Colon (tissue), 2 donors: ENCODE data around the gene BLID.

Experiments
- FAIRE-seq: peaks from 2 replicates; lab custom pipeline; 2012; peaks lifted over from hg19 to GRCh38; lab: Jason Lieb, UNC
- donor health status: control.
- donor health status: control.

Gene BLID

DNA sequence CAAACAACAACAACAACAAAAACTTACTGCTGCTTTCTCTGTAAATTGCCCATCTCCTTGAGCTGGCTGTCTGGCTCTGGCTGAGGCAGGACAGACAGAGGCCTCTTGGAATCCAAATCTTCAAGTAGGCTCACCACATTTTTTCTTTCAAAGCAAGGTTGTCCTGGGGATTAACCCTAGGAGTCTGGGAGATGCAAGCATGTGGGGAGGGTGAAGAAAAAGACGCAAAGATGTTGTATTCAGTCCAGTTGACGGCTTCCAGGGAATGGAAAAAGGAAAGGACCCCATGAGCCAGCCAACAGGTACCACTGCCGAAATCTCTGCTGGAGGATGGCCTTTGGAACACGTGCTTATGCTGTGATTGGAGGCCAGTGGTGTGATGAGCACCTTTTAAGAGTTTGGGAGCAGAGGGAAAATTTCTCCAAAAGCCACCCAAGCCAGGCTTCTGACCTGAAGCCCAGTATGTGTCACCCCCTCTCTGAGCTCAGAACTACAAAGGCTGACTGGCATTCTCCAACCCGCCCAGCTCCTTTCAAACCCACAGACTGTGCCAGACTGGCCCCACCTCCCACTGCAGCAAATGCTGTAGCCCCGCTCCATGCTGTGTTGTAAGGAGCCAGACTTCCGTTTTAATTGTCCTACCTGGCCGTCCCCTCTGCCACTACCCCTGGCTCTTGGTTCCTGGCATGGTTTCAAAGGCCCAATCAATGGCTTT, 10.8 kb downstream of the BLID start:
- no peak for FAIRE-seq

DNA sequence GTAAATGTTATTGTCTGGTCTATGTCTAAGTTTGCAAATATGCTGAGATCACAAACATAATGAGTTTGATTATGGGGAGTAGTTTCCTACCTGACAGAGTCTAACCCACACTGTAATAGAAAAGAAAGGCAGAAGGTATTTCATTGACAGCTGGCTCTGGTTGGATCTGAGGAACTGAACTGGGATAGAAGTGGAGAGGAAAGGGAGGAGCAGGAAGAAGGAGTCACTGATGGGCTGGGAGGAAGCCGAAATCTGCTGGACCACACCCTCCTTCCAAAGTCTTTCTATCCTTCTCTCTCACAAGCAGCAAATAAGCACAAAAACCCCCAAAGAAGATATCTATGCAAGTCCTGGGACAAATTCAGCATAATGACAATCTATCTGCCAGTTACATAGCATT, 11.7 kb downstream of the BLID start:
- no peak for FAIRE-seq

DNA sequence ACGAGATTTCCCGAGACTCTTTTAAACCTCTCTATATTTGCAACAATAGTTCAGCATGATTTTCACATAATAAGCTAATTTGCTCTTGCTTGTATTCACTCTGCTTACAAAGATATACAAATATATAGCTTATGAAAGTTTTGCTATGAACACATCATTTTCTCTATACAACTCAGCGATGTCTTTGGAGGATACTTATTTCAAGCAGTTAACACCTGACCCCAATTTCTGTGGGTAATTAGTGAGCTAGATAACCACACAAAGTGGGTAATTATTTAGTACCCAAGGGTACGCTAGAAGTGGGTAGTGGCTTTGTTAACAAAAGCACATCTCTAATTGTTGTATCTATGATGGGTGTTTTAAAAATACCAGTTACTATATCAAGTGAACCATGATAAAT, 12.3 kb downstream of the BLID start:
- no peak for FAIRE-seq

- no peak for FAIRE-seq
Measured at GRCh38 chr11:122103321-122103720, 12.7 kb downstream of the BLID start.

DNA sequence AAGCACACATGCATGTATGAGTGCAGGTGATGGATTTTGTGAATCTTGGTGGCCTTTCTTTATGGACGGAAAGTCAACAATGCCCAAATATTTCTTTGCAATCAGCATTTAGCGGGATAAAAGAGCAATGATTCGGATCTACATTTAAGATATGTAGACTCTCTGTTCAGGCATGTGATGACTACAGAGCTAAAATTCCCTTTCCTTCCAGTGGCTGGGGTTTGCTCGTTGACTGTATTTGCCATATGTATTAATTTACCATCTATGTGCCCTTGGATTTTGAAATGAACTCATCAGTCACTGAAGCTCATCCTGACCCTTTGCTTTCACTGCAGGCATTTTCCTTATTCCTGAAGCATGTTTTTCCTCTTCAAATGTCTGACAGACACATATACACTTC, 13.6 kb downstream of the BLID start:
- FAIRE-seq, result no peak

- no peak for FAIRE-seq
Measured at GRCh38 chr11:122101625-122102291, 14.3 kb downstream of the BLID start.

DNA sequence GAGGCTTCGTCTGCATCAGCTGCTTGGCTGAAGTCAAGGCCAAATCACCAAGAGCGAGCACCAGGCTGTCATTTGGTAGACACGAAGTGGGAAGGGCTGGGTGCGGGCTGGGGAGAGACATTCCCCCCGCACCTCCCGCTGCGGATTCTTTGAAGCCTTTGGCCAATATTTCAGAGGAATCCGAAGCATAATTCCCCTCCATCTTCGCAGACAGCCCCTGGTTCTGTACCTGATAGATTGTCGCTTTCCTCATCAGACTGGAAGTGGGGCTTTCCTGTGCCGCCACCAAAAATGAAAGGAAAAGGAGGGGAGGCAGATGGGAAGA, 15.3 kb downstream of the BLID start:
- no peak for FAIRE-seq

DNA sequence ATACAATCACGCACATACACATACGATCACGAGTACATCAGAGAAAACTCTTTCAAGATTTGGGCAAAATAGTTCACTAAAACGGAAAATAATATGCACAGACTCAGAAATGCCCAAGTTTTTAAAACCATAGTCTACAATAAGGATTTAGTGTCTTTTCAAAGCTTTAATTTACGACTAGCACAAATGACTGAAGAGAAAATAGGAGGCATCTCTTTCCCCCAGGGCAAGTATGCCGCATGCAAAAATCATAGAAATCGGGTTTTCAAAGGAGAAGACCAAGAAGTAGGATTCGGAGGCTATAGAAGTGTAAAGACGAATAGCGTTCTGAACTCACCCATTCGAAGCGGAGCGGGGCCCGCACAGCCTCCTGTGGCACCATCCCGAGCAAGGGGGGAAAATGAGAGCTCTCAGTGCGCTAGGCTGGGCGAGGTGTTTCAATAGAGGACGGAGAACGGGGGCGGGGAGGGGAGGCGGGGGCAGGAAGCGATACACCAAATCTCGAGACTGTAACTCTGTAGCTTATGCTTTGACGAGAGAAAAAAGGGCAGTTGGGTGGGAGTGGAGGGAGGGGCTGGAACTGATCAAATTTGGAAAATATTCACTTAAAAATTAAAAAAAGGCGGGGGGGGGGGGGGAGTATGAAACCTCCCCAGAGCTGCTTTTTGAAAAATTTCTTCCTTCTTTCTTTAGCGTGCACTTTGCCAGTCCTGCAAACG, 15.8 kb downstream of the BLID start:
- FAIRE-seq, result no peak

DNA sequence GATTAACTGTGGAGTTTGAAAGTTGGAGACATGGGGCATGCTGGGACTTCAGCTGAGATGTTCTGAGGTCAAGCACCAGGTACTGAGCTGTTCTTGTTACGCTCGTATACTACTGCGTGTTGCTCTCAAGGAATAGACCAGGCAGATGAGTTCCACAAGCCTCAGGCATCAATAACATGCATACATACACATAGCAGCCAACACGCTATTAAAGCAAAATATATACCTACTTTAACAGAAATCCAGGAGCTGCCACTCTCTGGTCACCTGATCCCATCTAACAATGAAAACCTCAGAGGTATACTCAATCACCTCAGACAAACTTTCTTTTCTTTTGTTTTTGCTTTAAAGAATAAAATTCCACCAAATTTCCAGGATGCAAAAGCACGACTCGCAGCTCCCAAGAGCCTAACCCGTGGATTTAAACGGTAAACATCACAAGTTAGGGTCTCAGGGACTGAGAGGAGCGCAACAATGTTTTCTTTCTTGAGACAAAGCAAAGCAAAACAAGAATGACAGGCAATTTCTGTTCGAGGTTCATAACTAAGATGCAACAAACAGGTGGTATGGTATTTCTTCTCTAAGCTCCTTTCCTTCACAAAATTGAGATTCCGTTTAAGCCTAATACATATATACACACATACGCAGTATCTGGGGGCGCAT, 16.5 kb downstream of the BLID start:
- no peak for FAIRE-seq

GRCh38 chr11:122098261-122098980, 17.6 kb downstream of the BLID start:
- no peak for FAIRE-seq

DNA sequence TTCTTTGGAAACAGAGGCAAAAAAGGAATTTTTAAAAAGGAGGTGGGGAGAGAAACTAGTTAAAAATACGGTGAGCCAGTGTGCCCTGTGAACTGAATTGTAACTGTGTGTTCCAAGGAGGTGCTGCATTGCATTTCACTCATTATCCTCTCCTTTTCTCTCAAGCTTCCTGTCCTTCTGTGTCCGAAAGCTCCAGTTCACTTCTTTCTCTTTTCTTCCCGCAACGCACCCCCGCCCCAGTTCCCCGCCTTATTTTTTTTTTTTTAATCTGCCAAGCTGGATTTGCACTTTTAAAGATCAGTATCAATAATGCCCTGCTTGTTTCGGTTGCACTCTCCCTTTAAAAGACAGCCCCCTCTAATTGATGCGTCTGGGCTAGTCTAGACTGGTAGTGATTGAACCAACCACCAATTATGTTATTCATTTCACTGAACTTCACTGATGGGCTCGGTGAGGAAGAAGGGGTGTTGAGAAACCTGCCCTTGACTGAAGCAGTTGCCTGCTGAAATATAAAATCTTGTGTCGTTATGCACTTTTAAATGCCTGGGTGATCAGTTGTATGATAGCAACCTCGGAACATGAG, 18.5 kb downstream of the BLID start:
- no peak for FAIRE-seq

DNA sequence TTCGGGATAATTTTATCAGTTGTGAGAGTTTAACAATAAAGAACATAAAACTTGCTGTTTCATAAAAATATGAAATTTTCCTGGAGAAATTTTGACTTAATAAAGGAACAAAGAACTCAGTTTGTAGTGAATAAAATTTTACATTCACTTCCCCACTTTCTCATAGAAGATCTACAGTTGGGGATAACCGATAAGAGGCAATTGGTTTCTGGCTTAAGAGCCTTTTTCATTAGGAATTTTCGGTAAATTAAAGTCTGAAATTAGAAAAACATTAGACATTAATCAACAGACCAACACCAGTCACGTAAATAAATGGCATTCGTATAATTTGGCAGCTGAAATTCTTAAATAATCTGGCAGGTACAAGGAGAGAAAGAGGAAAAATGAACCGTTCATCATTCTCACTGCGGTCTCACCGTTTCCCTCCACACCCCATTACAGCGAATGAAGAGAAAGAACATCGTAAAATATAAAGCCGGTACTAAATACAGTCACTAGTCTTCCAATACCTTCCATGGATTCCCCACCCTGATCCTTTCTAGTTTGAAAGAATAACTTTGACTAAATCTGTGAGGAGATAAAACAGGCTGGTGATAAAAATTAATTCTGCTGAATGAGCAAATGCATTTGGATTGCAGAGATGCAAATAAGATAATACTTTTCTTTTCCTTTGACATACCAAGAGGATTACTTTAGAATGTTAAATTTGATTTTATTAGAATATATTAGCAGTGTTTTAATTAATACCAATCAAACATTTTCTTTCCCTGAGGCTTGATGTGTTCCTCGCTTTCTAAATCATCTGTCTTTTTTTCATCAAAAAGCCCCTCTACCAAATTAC, 19.5 kb downstream of the BLID start:
- FAIRE-seq, result no peak

DNA sequence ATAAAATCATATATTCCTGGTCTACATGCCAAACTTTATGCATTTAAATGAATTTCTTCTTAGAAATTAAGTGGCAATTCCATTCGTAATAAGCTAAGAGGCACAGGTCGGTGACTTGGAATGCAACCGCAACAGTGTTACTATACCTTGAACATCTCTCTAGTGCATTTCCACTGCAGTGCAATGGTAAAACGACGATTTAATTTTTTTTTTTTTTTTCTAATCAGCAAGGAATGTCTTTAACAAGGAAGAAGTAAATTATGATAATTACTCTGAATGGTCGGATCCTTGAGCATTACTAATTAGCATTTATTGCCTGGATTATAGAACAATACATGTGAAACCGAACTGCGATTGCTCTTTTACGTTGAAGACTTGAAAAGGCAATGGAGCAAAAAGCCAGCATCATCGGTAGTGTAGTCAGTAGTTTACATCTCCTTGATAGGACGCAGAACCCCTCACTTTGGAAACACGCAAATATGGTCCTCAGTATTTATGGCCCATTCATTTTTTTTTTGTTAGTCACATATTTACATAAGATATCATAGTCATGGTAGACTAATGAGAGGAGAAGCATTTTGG, 20.2 kb downstream of the BLID start:
- no peak for FAIRE-seq

GRCh38 chr11:122094836-122095235, 21.2 kb downstream of the BLID start:
- no peak for FAIRE-seq

- FAIRE-seq, result no peak
Measured at GRCh38 chr11:122093731-122094275, 22.2 kb downstream of the BLID start.

DNA sequence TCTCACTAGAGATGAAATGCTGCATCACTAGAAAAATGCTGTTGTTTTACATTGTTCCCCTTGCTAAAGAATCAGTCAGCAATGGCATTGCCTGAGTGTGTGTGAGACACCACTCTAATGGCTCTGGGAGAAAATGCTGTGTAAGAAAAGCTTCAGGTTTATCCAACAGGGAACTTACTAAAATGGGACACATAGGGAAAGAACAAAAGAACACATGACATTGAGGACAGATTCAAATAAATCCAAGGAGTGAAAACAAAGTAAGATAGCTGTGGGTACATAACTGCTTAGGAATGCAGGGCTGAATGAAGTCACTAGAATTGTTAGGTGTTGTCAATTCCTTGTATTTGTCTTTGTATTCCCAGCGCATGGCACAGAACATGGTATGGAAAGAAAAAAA, 24.2 kb downstream of the BLID start:
- no peak for FAIRE-seq

GRCh38 chr11:122089111-122089510, 26.9 kb downstream of the BLID start:
- no peak for FAIRE-seq

GRCh38 chr11:122085712-122086111, 30.3 kb downstream of the BLID start:
- FAIRE-seq, result no peak

DNA sequence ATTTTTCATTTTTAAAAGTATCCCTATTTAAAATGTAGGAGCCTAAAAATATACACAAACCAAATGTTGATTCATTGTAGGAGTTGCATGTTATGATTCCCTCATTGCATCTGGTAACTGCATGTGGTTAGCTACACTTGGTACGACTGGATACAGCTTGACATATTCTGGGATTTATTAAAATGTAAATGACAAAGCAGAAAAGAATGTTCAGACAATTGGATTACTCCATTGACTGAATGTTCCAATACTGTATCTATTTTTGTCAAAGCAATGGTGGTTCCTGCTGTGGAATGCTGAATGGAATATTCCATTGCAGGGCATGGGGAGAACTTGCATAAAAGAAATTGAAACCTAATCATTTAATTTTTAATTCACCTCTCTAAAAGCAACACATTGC, 30.8 kb downstream of the BLID start:
- FAIRE-seq, result no peak

GRCh38 chr11:122082205-122082604, 33.8 kb downstream of the BLID start:
- no peak for FAIRE-seq
